Type B pancreatic cell (in vitro differentiated cells): ENCODE measurements around the gene LRFN5. TPM values are rescaled to one million over a fixed set of nuclear protein-coding genes. Genes with fewer than 3 reads are reported as not detected.

Experiments
- DNase-seq: peaks from one replicate; pipeline ENCODE4 v3.0.0; 2021; ENCODE audit warnings: mixed read lengths; ENCODE audit not compliant: unreplicated experiment; ENCODE audit errors: extremely low spot score
- H3K27ac Mint-ChIP-seq: 2 replicates; pipeline ENCODE4 v1.8.0; 2021; ENCODE audit warnings: mild to moderate bottlenecking, mixed read lengths
- H3K27me3 Mint-ChIP-seq: 2 replicates; pipeline ENCODE4 v1.8.0; 2021; ENCODE audit warnings: mixed read lengths
- H3K36me3 Mint-ChIP-seq: 2 replicates; pipeline ENCODE4 v1.8.0; 2021; ENCODE audit warnings: mixed read lengths
- H3K4me1 Mint-ChIP-seq: one replicate; pipeline ENCODE4 v1.8.0; 2021; ENCODE audit warnings: mixed read lengths; ENCODE audit not compliant: unreplicated experiment
- H3K4me3 Mint-ChIP-seq: 2 replicates; pipeline ENCODE4 v1.8.0; 2021; ENCODE audit warnings: mild to moderate bottlenecking, mixed read lengths
- H3K9me3 Mint-ChIP-seq: 2 replicates; pipeline ENCODE4 v1.8.0; 2021; ENCODE audit warnings: mixed read lengths
- CTCF ChIP-seq: fragments of 200-600 bp; sonication (generic); conservative IDR thresholded peaks from 2 replicates; pipeline ENCODE4 v1.5.0; 2021; ENCODE audit warnings: antibody characterized with exemption, mild to moderate bottlenecking
- total RNA-seq: library from RNA; stranded (reverse); gene quantifications from 2 replicates; pipeline ENCODE4 v1.2.1, GENCODE V29; 2021; ENCODE audit warnings: low replicate concordance

LRFN5 gene
- total RNA-seq, 1 donor from 2014 or later, result 4.6 TPM

GRCh38 chr14:41950428-41951151 is 343.9 kb downstream of the LRFN5 start:
- no peak for TF ChIP-seq CTCF
- Mint-ChIP-seq H3K27me3 (no peaks in the 10 kb centered on the region), H3K4me3 (no peak overlapping the region), H3K36me3 (no peaks in the 10 kb centered on the region), H3K9me3 (no peaks in the 10 kb centered on the region), H3K27ac (no peak overlapping the region), H3K4me1 (no peaks in the 10 kb centered on the region)
- no peak for DNase-seq
